Natural killer cell (primary cell): ENCODE measurements around the gene MRPS34. TPM values are rescaled to one million over a fixed set of nuclear protein-coding genes. Genes with fewer than 3 reads are reported as not detected.

Experiments
- ATAC-seq, 3 donors: fragments of 150-1000 bp in 2 of 3; fragments of 200-7000 bp in 1 of 3; cut with Tn5 transposase; 1 replicate in 1 of 3; 2 replicates in 2 of 3; pipeline ENCODE4 v1.10.0; 2021; ENCODE audit warnings: mild to moderate bottlenecking in 2 of 3, moderate library complexity in 2 of 3
- DNase-seq, 2 donors: peaks; one replicate each; pipeline versions ENCODE4 v3.0.0 to v3.0.0-alpha.2; 2013 to 2021; ENCODE audit warnings: mixed read lengths in 1 of 2
- H3K27ac ChIP-seq: one replicate; pipeline ENCODE4 v1.5.1; 2013; ENCODE audit warnings: mild to moderate bottlenecking, low read length
- H3K27me3 ChIP-seq: one replicate; pipeline ENCODE4 v1.6.1; 2013; ENCODE audit warnings: low read length; ENCODE audit not compliant: control insufficient read depth, insufficient read depth
- H3K36me3 ChIP-seq: one replicate; pipeline ENCODE4 v1.6.1; 2013; ENCODE audit warnings: low read length; ENCODE audit not compliant: control insufficient read depth, insufficient read depth
- H3K4me1 ChIP-seq: one replicate; pipeline ENCODE4 v1.6.1; 2013; ENCODE audit warnings: low read length; ENCODE audit not compliant: control insufficient read depth, insufficient read depth
- H3K4me3 ChIP-seq: one replicate; pipeline ENCODE4 v1.5.1; 2013; ENCODE audit warnings: low read length
- H3K9me3 ChIP-seq: one replicate; pipeline ENCODE4 v1.6.1; 2013; ENCODE audit warnings: low read length; ENCODE audit not compliant: control insufficient read depth, insufficient read depth
- H3K27ac Mint-ChIP-seq, 2 donors: one replicate each; pipeline ENCODE4 v1.8.0; 2022; ENCODE audit warnings: mild to moderate bottlenecking in 2 of 2, mixed read lengths in 2 of 2, moderate library complexity in 1 of 2
- H3K27me3 Mint-ChIP-seq, 2 donors: one replicate each; pipeline ENCODE4 v1.8.0; 2022; ENCODE audit warnings: low read depth in 2 of 2, mixed read lengths in 2 of 2
- H3K36me3 Mint-ChIP-seq: one replicate; pipeline ENCODE4 v1.8.0; 2022; ENCODE audit warnings: mixed read lengths
- H3K4me1 Mint-ChIP-seq, 2 donors: one replicate each; pipeline ENCODE4 v1.8.0; 2022; ENCODE audit warnings: mixed read lengths in 2 of 2
- H3K4me3 Mint-ChIP-seq: one replicate; pipeline ENCODE4 v1.8.0; 2022; ENCODE audit warnings: mild to moderate bottlenecking, moderate library complexity, mixed read lengths
- H3K9me3 Mint-ChIP-seq, 2 donors: one replicate each; pipeline ENCODE4 v1.8.0; 2022; ENCODE audit warnings: mixed read lengths in 2 of 2
- WGBS: methylation state at CpG from one replicate; pipeline ENCODE4 v1.1.7; 2013; ENCODE audit warnings: missing lambda C conversion rate; ENCODE audit not compliant: insufficient coverage; 5-methylcytosine and 5-hydroxymethylcytosine counted together
- intact Hi-C: fragments of 100-400 bp; cut with micrococcal nuclease; formaldehyde crosslinking; loops from one replicate; pipeline ENCODE4 v1.14.2; 2022
- total RNA-seq, 4 donors: library from RNA; stranded (reverse); fragments of 120-200 nt in 1 of 4; gene quantifications; one replicate each; pipeline versions ENCODE4 v1.2.3 to v1.2.4, GENCODE V29; 2013 to 2022
- TF ChIP-seq, protein P1 (sequence below): fragments of 200-600 bp; IDR thresholded peaks from one replicate; pipeline ENCODE4 v1.8.0; 2022; ENCODE audit warnings: antibody characterized with exemption

The MRPS34 gene
- total RNA-seq, 3 donors from 2014 or later (not counting 1 experiment from before 2014, with no cell fraction given): 26.5 to 42.0 (median 41.4) TPM

DNA sequence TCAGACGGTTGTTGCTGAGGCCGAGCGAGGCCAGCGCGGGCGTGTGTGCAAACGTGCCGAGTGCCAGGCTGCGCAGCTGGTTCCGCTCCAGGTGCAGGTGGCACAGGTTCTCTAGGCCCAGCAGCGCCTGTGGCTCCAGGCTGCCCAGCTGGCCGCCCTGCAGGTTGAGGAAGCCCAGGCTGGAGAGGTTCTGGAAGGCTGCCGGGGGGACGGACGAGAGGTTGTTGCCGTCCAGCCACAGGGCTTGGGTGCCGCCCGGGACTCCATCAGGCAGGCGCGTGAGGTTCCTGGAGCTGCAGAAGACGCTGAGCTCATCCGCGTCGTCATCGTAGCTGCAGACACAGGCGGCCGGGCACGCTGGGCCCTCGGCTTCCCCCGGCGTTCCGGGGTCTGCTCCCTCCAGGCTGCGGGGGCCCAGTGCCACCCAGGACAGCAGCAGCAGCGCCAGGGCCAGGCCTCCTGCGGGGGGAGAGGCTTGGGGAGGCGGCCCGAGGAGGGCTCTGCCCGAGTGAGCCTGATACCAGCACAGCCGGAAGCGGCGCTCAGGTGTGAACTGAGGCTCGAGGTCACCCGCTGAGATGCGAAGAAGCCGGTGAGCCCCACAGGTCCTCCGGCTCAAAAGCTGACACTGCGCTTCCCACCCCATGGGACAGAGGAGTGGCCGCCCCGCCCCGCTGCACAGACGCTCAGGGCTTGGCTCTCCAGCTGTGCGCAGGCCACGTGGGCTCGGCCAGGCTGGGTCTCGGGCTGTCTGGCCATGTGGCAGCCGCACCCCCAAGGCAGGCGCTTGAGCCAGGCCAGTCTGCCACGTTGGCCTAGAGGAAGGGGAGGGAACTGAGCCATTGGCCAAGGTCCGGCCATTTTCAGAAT is 19.2 kb upstream of the MRPS34 start:
- Mint-ChIP-seq H3K36me3 (no peaks in the 10 kb centered on the region), H3K27me3 (no peaks in the 10 kb centered on the region), H3K4me3 (no peak overlapping the region), H3K4me1 (peaks cover 6% of the 10 kb centered on the region in 2 donors), H3K27ac (no peak overlapping the region), H3K9me3 (no peaks in the 10 kb centered on the region)
- H3K27ac ChIP-seq: no peak overlapping the region
- TF ChIP-seq, protein P1, sequence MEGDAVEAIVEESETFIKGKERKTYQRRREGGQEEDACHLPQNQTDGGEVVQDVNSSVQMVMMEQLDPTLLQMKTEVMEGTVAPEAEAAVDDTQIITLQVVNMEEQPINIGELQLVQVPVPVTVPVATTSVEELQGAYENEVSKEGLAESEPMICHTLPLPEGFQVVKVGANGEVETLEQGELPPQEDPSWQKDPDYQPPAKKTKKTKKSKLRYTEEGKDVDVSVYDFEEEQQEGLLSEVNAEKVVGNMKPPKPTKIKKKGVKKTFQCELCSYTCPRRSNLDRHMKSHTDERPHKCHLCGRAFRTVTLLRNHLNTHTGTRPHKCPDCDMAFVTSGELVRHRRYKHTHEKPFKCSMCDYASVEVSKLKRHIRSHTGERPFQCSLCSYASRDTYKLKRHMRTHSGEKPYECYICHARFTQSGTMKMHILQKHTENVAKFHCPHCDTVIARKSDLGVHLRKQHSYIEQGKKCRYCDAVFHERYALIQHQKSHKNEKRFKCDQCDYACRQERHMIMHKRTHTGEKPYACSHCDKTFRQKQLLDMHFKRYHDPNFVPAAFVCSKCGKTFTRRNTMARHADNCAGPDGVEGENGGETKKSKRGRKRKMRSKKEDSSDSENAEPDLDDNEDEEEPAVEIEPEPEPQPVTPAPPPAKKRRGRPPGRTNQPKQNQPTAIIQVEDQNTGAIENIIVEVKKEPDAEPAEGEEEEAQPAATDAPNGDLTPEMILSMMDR: no peak
- 94% methylated on average over 59 of the region's 59 CpGs for WGBS
- no peaks in the 10 kb centered on the region for H3K9me3 ChIP-seq
- ATAC-seq (no peak), DNase-seq (no peak)
- H3K4me1 ChIP-seq: no peaks in the 10 kb centered on the region
- intact Hi-C loops: no loop called here
- no peak overlapping the region for H3K4me3 ChIP-seq
- no peaks in the 10 kb centered on the region for H3K27me3 ChIP-seq
- H3K36me3 ChIP-seq: peaks cover 14% of the 10 kb centered on the region

DNA sequence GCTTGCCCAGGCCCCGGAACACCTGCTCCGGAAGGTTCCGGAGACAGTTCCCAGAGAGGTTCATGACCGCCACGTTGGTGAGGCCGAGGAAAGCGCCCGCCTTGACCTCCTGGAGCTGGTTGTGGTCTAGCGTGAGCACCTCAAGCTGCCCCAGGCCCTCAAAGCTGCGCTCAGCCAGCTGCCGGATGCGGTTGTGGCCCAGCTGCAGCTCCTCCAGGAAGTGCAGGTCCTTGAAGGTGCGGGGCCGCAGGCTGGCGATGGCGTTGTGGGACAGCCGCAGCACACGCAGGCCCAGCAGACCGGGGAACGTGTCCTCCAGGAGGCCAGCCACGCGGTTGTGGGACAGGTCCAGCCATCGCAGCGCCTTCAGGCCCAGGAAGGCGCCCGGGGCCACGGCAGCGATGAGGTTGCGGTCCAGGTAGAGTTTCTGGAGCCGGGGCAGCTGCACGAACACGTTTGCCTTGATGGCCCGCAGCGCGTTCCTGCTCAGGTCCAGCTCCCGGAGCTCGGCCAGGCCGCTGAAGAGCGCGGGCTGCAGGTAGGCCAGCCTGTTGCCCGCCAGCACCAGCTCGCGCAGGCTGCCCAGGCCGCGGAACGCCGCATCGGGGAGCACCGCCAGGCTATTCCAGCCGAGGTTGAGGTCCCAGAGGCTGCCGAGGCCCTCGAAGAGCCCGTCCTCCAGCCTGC is 18.5 kb upstream of the MRPS34 start:
- Histone ChIP-seq H3K27ac (no peak overlapping the region), H3K27me3 (no peaks in the 10 kb centered on the region), H3K4me1 (no peaks in the 10 kb centered on the region), H3K9me3 (no peaks in the 10 kb centered on the region), H3K4me3 (no peak overlapping the region), H3K36me3 (peaks cover 20% of the 10 kb centered on the region)
- Mint-ChIP-seq H3K9me3 (no peaks in the 10 kb centered on the region), H3K27ac (no peak overlapping the region), H3K27me3 (no peaks in the 10 kb centered on the region), H3K4me1 (peaks cover 6% of the 10 kb centered on the region in 2 donors), H3K36me3 (no peaks in the 10 kb centered on the region), H3K4me3 (no peak overlapping the region)
- WGBS: 96% methylated on average over 53 of the region's 53 CpGs
- no peak for DNase-seq
- TF ChIP-seq, protein P1: no peak
- ATAC-seq: no peak
- intact Hi-C loops: no loop called here

DNA sequence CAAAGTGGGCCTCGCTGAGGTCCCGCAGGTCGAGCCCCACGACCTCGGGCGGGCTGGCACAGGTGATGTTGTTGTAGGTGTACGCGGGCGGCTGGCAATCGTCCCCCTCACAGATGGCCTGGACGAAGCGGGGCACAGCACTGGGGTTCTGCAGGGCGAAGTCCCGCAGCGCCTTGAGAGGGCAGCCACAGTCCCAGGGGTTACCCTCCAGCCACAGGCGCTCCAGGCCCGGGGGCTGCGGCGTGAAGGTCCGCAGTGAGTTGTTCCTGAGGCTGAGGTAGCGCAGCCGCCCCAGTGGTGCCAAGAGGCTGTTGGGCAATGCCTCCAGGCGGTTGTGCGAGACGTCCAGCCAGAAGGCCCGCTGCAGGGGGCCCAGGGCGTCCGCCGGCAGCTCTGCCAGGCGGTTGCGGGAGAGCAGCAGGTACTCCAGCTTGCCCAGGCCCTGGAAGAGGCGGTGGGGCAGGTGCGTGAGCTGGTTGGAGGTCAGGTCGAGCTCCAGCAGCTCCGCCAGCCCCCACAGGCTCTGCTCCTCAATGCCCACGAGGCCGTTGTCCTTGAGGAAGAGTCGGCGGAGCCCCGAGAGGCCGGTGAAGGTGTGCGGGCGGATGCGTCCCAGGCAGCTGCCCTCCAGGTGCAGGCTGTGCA is 17.8 kb upstream of the MRPS34 start:
- Mint-ChIP-seq H3K9me3 (no peaks in the 10 kb centered on the region), H3K27ac (no peak overlapping the region), H3K4me1 (peaks cover 6% of the 10 kb centered on the region in 2 donors), H3K27me3 (no peaks in the 10 kb centered on the region), H3K36me3 (no peaks in the 10 kb centered on the region), H3K4me3 (no peak overlapping the region)
- DNase-seq (no peak), ATAC-seq (no peak)
- Histone ChIP-seq H3K9me3 (no peaks in the 10 kb centered on the region), H3K4me1 (no peaks in the 10 kb centered on the region), H3K36me3 (peaks cover 20% of the 10 kb centered on the region), H3K4me3 (no peak overlapping the region), H3K27me3 (no peaks in the 10 kb centered on the region), H3K27ac (no peak overlapping the region)
- WGBS: 95% methylated on average over 44 of the region's 44 CpGs
- TF ChIP-seq, protein P1: no peak
- intact Hi-C loops: no loop called here
